ENCODE measurements around the gene OR51S1. TPM values are rescaled to one million over a fixed set of nuclear protein-coding genes. Genes with fewer than 3 reads are reported as not detected.
"Not testable (repeated sequence)": the region's sequence is repeated elsewhere in the genome, so short reads cannot be mapped to it uniquely, and the experiment has no call there.

The OR51S1 gene
- polyA plus RNA-seq, 3 donors = not detected

GRCh38 chr11:4808476-4808875 lies 40.5 kb downstream of the OR51S1 start:
- no peak for DNase-seq

GRCh38 chr11:4804280-4804679 lies 44.7 kb downstream of the OR51S1 start, which contains the start of gene OR52R1:
Gene OR52R1, minus strand, starts transcription at chr11:4804380. Its CDS starts 0 bp downstream, at chr11:4804380.
- no peak for DNase-seq

GRCh38 chr11:4801316-4801715 lies 47.7 kb downstream of the OR51S1 start:
- not testable (repeated sequence) for DNase-seq

GRCh38 chr11:4798427-4799183 lies 50.4 kb downstream of the OR51S1 start:
- no peak for DNase-seq

Other genes with a start within 250 kb of the OR51S1 start
- gene TRIM68, start 241.0 kb downstream of the OR51S1 start, polyA plus RNA-seq (ENCODE audit: insufficient read length in 3 of 3) = 10 to 100 TPM; 19.2 to 26.8 (median 20.9) TPM
- not detected for gene OR51D1, start 211.7 kb downstream of the OR51S1 start, polyA plus RNA-seq (ENCODE audit: insufficient read length in 3 of 3)
- gene OR51E1, start 205.2 kb downstream of the OR51S1 start, polyA plus RNA-seq (ENCODE audit: insufficient read length in 3 of 3) = 1 to 10 TPM; 1.0 to 1.6 (median 1.3) TPM
- gene OR51E2, start 151.4 kb downstream of the OR51S1 start, polyA plus RNA-seq (ENCODE audit: insufficient read length in 3 of 3) = under 1 TPM; 0.65 to 0.88 (median 0.84) TPM
- gene MMP26, start 144.4 kb downstream of the OR51S1 start, polyA plus RNA-seq (ENCODE audit: insufficient read length in 3 of 3) = under 1 TPM; 0.29 to 0.44 (median 0.31) TPM
- not detected for gene OR51F1, start 79.3 kb downstream of the OR51S1 start, polyA plus RNA-seq (ENCODE audit: insufficient read length in 3 of 3)
- gene OR52R1, start 44.8 kb downstream of the OR51S1 start, polyA plus RNA-seq (ENCODE audit: insufficient read length in 3 of 3) = not detected
- not detected for gene OR51F2, start 27.9 kb downstream of the OR51S1 start, polyA plus RNA-seq (ENCODE audit: insufficient read length in 3 of 3)
- not detected for gene OR51T1, start 32.7 kb upstream of the OR51S1 start, polyA plus RNA-seq (ENCODE audit: insufficient read length in 3 of 3)
- not detected for gene OR51A7, start 54.6 kb upstream of the OR51S1 start, polyA plus RNA-seq (ENCODE audit: insufficient read length in 3 of 3)
- not detected for gene OR51G2, start 70.1 kb upstream of the OR51S1 start, polyA plus RNA-seq (ENCODE audit: insufficient read length in 3 of 3)
- not detected for gene OR51G1, start 75.1 kb upstream of the OR51S1 start, polyA plus RNA-seq (ENCODE audit: insufficient read length in 3 of 3)
- gene OR51A4, start 98.4 kb upstream of the OR51S1 start, polyA plus RNA-seq (ENCODE audit: insufficient read length in 3 of 3) = under 1 TPM in 1 of 3 donors, not detected in 2; 0.10 TPM
- not detected for gene OR51A2, start 106.5 kb upstream of the OR51S1 start, polyA plus RNA-seq (ENCODE audit: insufficient read length in 3 of 3)
- under 1 TPM; 0.01 to 0.15 (median 0.13) TPM for gene OR51L1, start 145.6 kb upstream of the OR51S1 start, polyA plus RNA-seq (ENCODE audit: insufficient read length in 3 of 3)
- gene OR52J3, start 197.3 kb upstream of the OR51S1 start, polyA plus RNA-seq (ENCODE audit: insufficient read length in 3 of 3) = not detected
- gene OR52E2, start 210.4 kb upstream of the OR51S1 start, polyA plus RNA-seq (ENCODE audit: insufficient read length in 3 of 3) = not detected
- gene OR52E1, start 220.4 kb upstream of the OR51S1 start, polyA plus RNA-seq (ENCODE audit: insufficient read length in 3 of 3) = not detected